Astrocyte (in vitro differentiated cells and primary cell): ENCODE data around the gene FGD6. TPM values are rescaled to one million over a fixed set of nuclear protein-coding genes. Genes with fewer than 3 reads are reported as not detected.
A peak's percentile ranks its signal among the peaks of the same experiment; 100 is the strongest.
"Not testable (repeated sequence)": the region's sequence is repeated elsewhere in the genome, so short reads cannot be mapped to it uniquely, and the experiment has no call there.

ENCODE experiments used
- DNase-seq: peaks from one replicate; pipeline ENCODE4 v3.0.0-alpha.2; 2010; ENCODE audit warnings: low read depth
- FAIRE-seq: peaks from 2 replicates; lab custom pipeline; 2011; peaks lifted over from hg19 to GRCh38; lab: Jason Lieb, UNC
- H2AFZ ChIP-seq: 2 replicates; pipeline ENCODE4 v1.6.0; 2012; ENCODE audit warnings: low read depth, low read length, inconsistent platforms
- H3K27ac ChIP-seq: 2 replicates; pipeline ENCODE4 v1.5.1; 2011; ENCODE audit warnings: low read depth, low read length, inconsistent platforms
- H3K27me3 ChIP-seq: 2 replicates; pipeline ENCODE4 v1.6.0; 2011; ENCODE audit warnings: low read length, inconsistent platforms; ENCODE audit not compliant: insufficient read depth
- H3K36me3 ChIP-seq: 2 replicates; pipeline ENCODE4 v1.5.1; 2011; ENCODE audit warnings: low read length, inconsistent platforms; ENCODE audit not compliant: insufficient read depth
- H3K4me1 ChIP-seq: 2 replicates; pipeline ENCODE4 v1.5.1; 2011; ENCODE audit warnings: low read length, inconsistent platforms; ENCODE audit not compliant: insufficient read depth
- H3K4me2 ChIP-seq: 2 replicates; pipeline ENCODE4 v1.6.0; 2012; ENCODE audit warnings: low read length, inconsistent platforms
- H3K4me3 ChIP-seq: 2 replicates; pipeline ENCODE4 v1.5.1; 2011; ENCODE audit warnings: low read depth, mild to moderate bottlenecking, low read length, inconsistent platforms; ENCODE audit not compliant: insufficient read depth
- H3K79me2 ChIP-seq: 2 replicates; pipeline ENCODE4 v1.6.0; 2012; ENCODE audit warnings: mild to moderate bottlenecking, low read length, inconsistent platforms; ENCODE audit not compliant: insufficient read depth
- H3K9ac ChIP-seq: 2 replicates; pipeline ENCODE4 v1.6.0; 2012; ENCODE audit warnings: mild to moderate bottlenecking, low read length, inconsistent platforms
- H3K9me3 ChIP-seq: 2 replicates; pipeline ENCODE4 v1.5.1; 2012; ENCODE audit warnings: low read depth, mild to moderate bottlenecking, low read length, inconsistent platforms; ENCODE audit not compliant: insufficient read depth
- H4K20me1 ChIP-seq: 2 replicates; pipeline ENCODE4 v1.6.0; 2012; ENCODE audit warnings: low read length, inconsistent platforms; ENCODE audit not compliant: insufficient read depth
- H3K27ac Mint-ChIP-seq: one replicate; pipeline ENCODE4 v1.8.0; 2021; ENCODE audit warnings: mild to moderate bottlenecking, mixed read lengths; ENCODE audit not compliant: unreplicated experiment
- H3K27me3 Mint-ChIP-seq: one replicate; pipeline ENCODE4 v1.8.0; 2021; ENCODE audit warnings: low read depth, mixed read lengths; ENCODE audit not compliant: unreplicated experiment
- H3K36me3 Mint-ChIP-seq: one replicate; pipeline ENCODE4 v1.8.0; 2021; ENCODE audit warnings: low read depth, mixed read lengths; ENCODE audit not compliant: unreplicated experiment
- H3K4me1 Mint-ChIP-seq: one replicate; pipeline ENCODE4 v1.8.0; 2021; ENCODE audit warnings: low read depth, mixed read lengths; ENCODE audit not compliant: unreplicated experiment
- H3K4me3 Mint-ChIP-seq: one replicate; pipeline ENCODE4 v1.8.0; 2021; ENCODE audit warnings: mild to moderate bottlenecking, moderate library complexity, mixed read lengths; ENCODE audit not compliant: unreplicated experiment
- H3K9me3 Mint-ChIP-seq: one replicate; pipeline ENCODE4 v1.8.0; 2021; ENCODE audit warnings: mild to moderate bottlenecking, mixed read lengths; ENCODE audit not compliant: unreplicated experiment
- EZH2 ChIP-seq: IDR thresholded peaks from 2 replicates; pipeline ENCODE4 v1.6.1; 2012; ENCODE audit warnings: mild to moderate bottlenecking, low read length, inconsistent platforms; ENCODE audit not compliant: insufficient read depth
- total RNA-seq: library from RNA; stranded (reverse); gene quantifications from 2 replicates; pipeline ENCODE4 v1.2.1, GENCODE V29; 2021
- TF ChIP-seq, protein P1 (sequence below): IDR thresholded peaks from 2 replicates; pipeline ENCODE4 v1.5.1; 2011; ENCODE audit warnings: low read depth, mild to moderate bottlenecking, inconsistent platforms, low read length, moderate library complexity; ENCODE audit not compliant: insufficient read depth

FGD6 gene
- total RNA-seq, 1 donor from 2014 or later, result 26.5 TPM

DNA sequence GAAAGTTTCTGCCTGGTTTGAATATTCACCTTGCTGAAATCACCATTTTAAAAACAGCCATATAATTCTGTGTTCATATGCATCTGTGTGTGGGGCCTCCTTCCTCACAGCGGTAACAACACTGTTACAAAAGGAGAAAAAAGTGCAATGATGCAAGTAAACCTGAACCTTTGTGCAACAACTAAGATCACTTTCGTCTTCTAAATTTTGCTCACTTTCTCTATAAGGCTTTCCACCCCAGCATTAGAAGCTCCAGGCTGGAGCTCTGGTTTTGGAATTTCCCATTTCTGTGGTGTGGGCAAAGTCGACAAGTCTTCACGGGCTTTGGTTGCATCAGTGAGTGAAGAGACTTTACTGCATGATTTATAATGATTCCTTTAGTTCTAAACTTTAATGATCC, 18.4 kb downstream of the FGD6 start:
- H3K4me3 Mint-ChIP-seq, result no peak overlapping the region

DNA sequence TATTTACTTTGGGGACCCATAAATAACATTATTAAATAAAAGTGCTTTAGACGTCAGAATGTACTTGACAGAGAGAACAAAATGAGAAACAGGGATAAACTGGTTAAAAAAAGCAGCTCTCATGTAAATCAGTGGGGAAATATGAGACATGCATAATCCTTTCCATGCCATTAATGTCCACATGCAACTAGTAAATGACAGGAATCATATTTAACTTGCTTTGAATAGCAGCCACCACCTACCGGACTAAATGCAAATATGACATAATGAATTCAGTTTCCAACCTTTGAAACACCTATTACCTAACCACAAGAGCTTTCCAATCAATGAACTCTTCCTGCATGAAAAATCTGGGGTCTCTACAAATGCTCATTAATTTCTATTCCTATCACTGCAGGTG, 19.6 kb downstream of the FGD6 start:
- Histone ChIP-seq H2AFZ (no peak overlapping the region), H3K4me3 (no peak overlapping the region), H3K27me3 (no peaks in the 10 kb centered on the region), H3K9me3 (no peaks in the 10 kb centered on the region), H4K20me1 (peaks cover 2% of the 10 kb centered on the region), H3K36me3 (peaks cover 3% of the 10 kb centered on the region), H3K27ac (no peak overlapping the region), H3K4me2 (no peak overlapping the region), H3K79me2 (peaks cover 47% of the 10 kb centered on the region), H3K4me1 (peaks cover 11% of the 10 kb centered on the region), H3K9ac (no peak overlapping the region)
- Mint-ChIP-seq H3K9me3 (no peaks in the 10 kb centered on the region), H3K36me3 (peaks cover 2% of the 10 kb centered on the region), H3K27me3 (no peaks in the 10 kb centered on the region), H3K27ac (no peak overlapping the region), H3K4me3 (no peak overlapping the region), H3K4me1 (peaks cover 32% of the 10 kb centered on the region)
- FAIRE-seq (no peak), DNase-seq (no peak)
- TF ChIP-seq, protein P1, sequence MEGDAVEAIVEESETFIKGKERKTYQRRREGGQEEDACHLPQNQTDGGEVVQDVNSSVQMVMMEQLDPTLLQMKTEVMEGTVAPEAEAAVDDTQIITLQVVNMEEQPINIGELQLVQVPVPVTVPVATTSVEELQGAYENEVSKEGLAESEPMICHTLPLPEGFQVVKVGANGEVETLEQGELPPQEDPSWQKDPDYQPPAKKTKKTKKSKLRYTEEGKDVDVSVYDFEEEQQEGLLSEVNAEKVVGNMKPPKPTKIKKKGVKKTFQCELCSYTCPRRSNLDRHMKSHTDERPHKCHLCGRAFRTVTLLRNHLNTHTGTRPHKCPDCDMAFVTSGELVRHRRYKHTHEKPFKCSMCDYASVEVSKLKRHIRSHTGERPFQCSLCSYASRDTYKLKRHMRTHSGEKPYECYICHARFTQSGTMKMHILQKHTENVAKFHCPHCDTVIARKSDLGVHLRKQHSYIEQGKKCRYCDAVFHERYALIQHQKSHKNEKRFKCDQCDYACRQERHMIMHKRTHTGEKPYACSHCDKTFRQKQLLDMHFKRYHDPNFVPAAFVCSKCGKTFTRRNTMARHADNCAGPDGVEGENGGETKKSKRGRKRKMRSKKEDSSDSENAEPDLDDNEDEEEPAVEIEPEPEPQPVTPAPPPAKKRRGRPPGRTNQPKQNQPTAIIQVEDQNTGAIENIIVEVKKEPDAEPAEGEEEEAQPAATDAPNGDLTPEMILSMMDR, result no peak
- no peak for TF ChIP-seq EZH2

More for the DNA sequence above, 18.4 kb downstream of the FGD6 start:
- no peak overlapping the region for H3K4me2 ChIP-seq
- Mint-ChIP-seq H3K36me3 (peaks cover 2% of the 10 kb centered on the region), H3K4me1 (peaks cover 42% of the 10 kb centered on the region), H3K9me3 (no peaks in the 10 kb centered on the region), H3K27ac (peak overlapping the region; percentile 50), H3K27me3 (no peaks in the 10 kb centered on the region)
- H3K27me3 ChIP-seq, result no peaks in the 10 kb centered on the region
- no peaks in the 10 kb centered on the region for H4K20me1 ChIP-seq
- peaks cover 2% of the 10 kb centered on the region for H3K36me3 ChIP-seq
- H3K9me3 ChIP-seq, result no peaks in the 10 kb centered on the region
- no peak overlapping the region for H3K9ac ChIP-seq
- FAIRE-seq, result no peak
- DNase-seq, result no peak
- no peak overlapping the region for H2AFZ ChIP-seq
- H3K4me1 ChIP-seq, result peaks cover 20% of the 10 kb centered on the region
- no peak for TF ChIP-seq EZH2
- TF ChIP-seq, protein P1, result no peak
- no peak overlapping the region for H3K4me3 ChIP-seq
- no peak overlapping the region for H3K27ac ChIP-seq
- H3K79me2 ChIP-seq, result peaks cover 53% of the 10 kb centered on the region

DNA sequence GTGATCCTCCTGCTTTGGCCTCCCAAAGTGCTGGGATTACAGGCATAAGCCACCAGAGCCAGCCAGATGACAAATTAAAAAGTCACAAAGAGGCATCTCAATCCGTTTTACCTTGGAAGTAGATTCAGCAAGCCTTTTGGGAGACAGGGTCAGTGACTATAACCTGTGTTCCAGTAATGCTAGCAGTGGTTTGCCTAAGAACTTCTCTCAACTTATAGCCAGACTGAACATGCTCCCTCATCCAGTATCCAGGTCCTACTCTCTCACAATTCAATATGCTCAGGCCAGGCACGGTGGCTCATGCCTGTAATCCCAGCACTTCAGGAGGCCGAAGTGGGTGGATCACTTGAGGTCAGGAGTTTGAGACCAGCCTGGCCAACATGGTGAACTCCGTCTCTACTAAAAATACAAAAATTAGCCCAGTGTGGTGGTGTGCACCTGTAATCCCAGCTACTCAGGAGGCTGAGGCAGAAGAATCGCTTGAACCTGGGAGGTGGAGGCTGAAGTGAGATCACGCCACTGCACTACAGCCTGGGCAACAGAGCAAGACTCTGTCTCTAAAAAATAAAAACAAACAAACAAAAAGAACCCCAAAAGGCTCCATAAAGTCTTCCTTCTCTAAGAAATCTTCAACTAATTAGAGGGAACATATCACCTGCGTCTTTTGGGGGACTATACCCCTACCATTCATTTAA, 20.2 kb downstream of the FGD6 start:
- H3K27ac Mint-ChIP-seq, H3K4me2 ChIP-seq, H3K36me3 ChIP-seq, H3K27me3 ChIP-seq, DNase-seq, H3K36me3 Mint-ChIP-seq, H2AFZ ChIP-seq, H3K4me3 ChIP-seq, H3K9me3 Mint-ChIP-seq, H3K9ac ChIP-seq, H3K4me3 Mint-ChIP-seq, FAIRE-seq, H3K27ac ChIP-seq, H3K27me3 Mint-ChIP-seq, H4K20me1 ChIP-seq, H3K9me3 ChIP-seq: not testable (repeated sequence)
- H3K79me2 ChIP-seq, result peaks cover 46% of the 10 kb centered on the region
- H3K4me1 ChIP-seq, result peaks cover 10% of the 10 kb centered on the region
- H3K4me1 Mint-ChIP-seq, result peaks cover 31% of the 10 kb centered on the region
